ENCODE measurements around the gene FA2H. TPM values are rescaled to one million over a fixed set of nuclear protein-coding genes. Genes with fewer than 3 reads are reported as not detected.

The FA2H gene
- total and polyA plus RNA-seq, 8 donors = 2.2 to 6.4 (median 4.1) TPM

- WGBS, 2 donors = 0% methylated on average over 63 of the region's 63 CpGs
- no peak for TF ChIP-seq CTCF (IDR thresholded peaks at IDR 0.05)
- DNase-seq (peak; percentile 89 to 98 (median 98)), FAIRE-seq (peak; percentile 97), ATAC-seq (peak; percentile 100)
- peak within 1 kb of the TSS; percentile 19 to 55 (median 38) for H3K27ac ChIP-seq
- no peaks in the 10 kb centered on the region for H3K27me3 ChIP-seq
- intact Hi-C loops (cut with DNase I) = no loop called here
- H3K9me3 ChIP-seq = no peaks in the 10 kb centered on the region
- H3K4me3 ChIP-seq = peak within 1 kb of the TSS; percentile 50 to 83 (median 79)
- peaks cover 0 to 7% (median 0%) of the 10 kb centered on the region in 3 donors for H3K4me1 ChIP-seq
- no peaks in the 10 kb centered on the region for H3K36me3 ChIP-seq
These were observed 108.0 kb downstream of the FA2H start, which contains the start of gene RFWD3 for GRCh38 chr16:74666425-74667254. TSS of gene RFWD3 (minus strand) at chr16:74666877. CDS start at chr16:74661449, 5,428 bp downstream.

GRCh38 chr16:74666010-74666421 lies 108.6 kb downstream of the FA2H start:
- ATAC-seq (no peak), FAIRE-seq (no peak), DNase-seq (no peak)
- peak overlapping the region; percentile 50 to 83 (median 79) for H3K4me3 ChIP-seq
- no peaks in the 10 kb centered on the region for H3K9me3 ChIP-seq
- H3K4me1 ChIP-seq = peaks cover 0 to 7% (median 0%) of the 10 kb centered on the region in 3 donors
- H3K27me3 ChIP-seq = no peaks in the 10 kb centered on the region
- peaks cover 0 to 2% (median 0%) of the 10 kb centered on the region in 3 donors for H3K36me3 ChIP-seq
- no peak for TF ChIP-seq CTCF (IDR thresholded peaks at IDR 0.05)
- 11 to 13% methylated on average over 8 of the region's 8 CpGs for WGBS, 2 donors
- peak overlapping the region in 1 of 4 donors; percentile 39 for H3K27ac ChIP-seq
- intact Hi-C loops (cut with DNase I) = no loop called here

Other genes with a start within 250 kb of the FA2H start
- gene GLG1, start 167.7 kb downstream of the FA2H start, total RNA-seq = 10 to 100 TPM; 69.4 to 93.2 (median 72.9) TPM
- gene GLG1, start 167.7 kb downstream of the FA2H start, polyA plus RNA-seq = 10 to 100 TPM; 30.6 to 40.2 TPM
- gene RFWD3, start 107.9 kb downstream of the FA2H start, total RNA-seq = 10 to 100 TPM in 3 of 6 donors, 1 to 10 TPM in 3; 4.7 to 14.0 (median 9.2) TPM
- gene RFWD3, start 107.9 kb downstream of the FA2H start, polyA plus RNA-seq = 1 to 10 TPM; 3.7 to 6.0 TPM
- gene MLKL, start 74.0 kb downstream of the FA2H start, total RNA-seq = 10 to 100 TPM in 1 of 6 donors, 1 to 10 TPM in 5; 3.6 to 11.7 (median 6.6) TPM
- 10 to 100 TPM; 11.0 to 12.4 TPM for gene MLKL, start 74.0 kb downstream of the FA2H start, polyA plus RNA-seq
- gene WDR59, start 210.3 kb upstream of the FA2H start, total RNA-seq = 10 to 100 TPM; 23.0 to 43.7 (median 31.9) TPM
- gene WDR59, start 210.3 kb upstream of the FA2H start, polyA plus RNA-seq = 10 to 100 TPM; 30.0 to 62.3 TPM
- 10 to 100 TPM in 1 of 6 donors, 1 to 10 TPM in 5; 5.4 to 11.4 (median 8.1) TPM for gene ZNRF1, start 224.2 kb upstream of the FA2H start, total RNA-seq
- gene ZNRF1, start 224.2 kb upstream of the FA2H start, polyA plus RNA-seq = 1 to 10 TPM; 5.3 to 7.9 TPM

All from pancreas (tissue), 10 donors.